Activated gamma-delta T cell treated with Interleukin-2 at 50 U/mL for 16 hours (primary cell): ENCODE measurements around the gene RAB3IL1.

Experiments
- DNase-seq: peaks from one replicate; pipeline ENCODE4 v3.0.0-alpha.2; 2020

Gene RAB3IL1

GRCh38 chr11:61918251-61918937 is 1.0 kb upstream of the RAB3IL1 start:
- no peak for DNase-seq

- DNase-seq, result no peak
These were observed 531 bp downstream of the RAB3IL1 start for GRCh38 chr11:61916737-61917333.

- DNase-seq, result no peak
These were observed 2.7 kb downstream of the RAB3IL1 start for GRCh38 chr11:61914471-61915171.

- DNase-seq, result no peak
These were observed 3.5 kb downstream of the RAB3IL1 start for GRCh38 chr11:61913699-61914395.

GRCh38 chr11:61912991-61913698 is 4.2 kb downstream of the RAB3IL1 start:
- DNase-seq, result no peak

GRCh38 chr11:61912530-61912898 is 4.9 kb downstream of the RAB3IL1 start:
- no peak for DNase-seq

- no peak for DNase-seq
These were observed 5.5 kb downstream of the RAB3IL1 start for GRCh38 chr11:61911701-61912529.

- DNase-seq, result no peak
These were observed 6.2 kb downstream of the RAB3IL1 start for GRCh38 chr11:61911128-61911700.

GRCh38 chr11:61910187-61911127 is 6.9 kb downstream of the RAB3IL1 start:
- no peak for DNase-seq

GRCh38 chr11:61908730-61909316 is 8.5 kb downstream of the RAB3IL1 start:
- DNase-seq, result no peak

- DNase-seq, result no peak
These were observed 9.3 kb downstream of the RAB3IL1 start for GRCh38 chr11:61907871-61908729.

GRCh38 chr11:61907282-61907681 is 10.1 kb downstream of the RAB3IL1 start:
- no peak for DNase-seq

GRCh38 chr11:61906522-61906909 is 10.8 kb downstream of the RAB3IL1 start:
- no peak for DNase-seq

- DNase-seq, result no peak
These were observed 11.4 kb downstream of the RAB3IL1 start for GRCh38 chr11:61905801-61906521.

- no peak for DNase-seq
These were observed 12.2 kb downstream of the RAB3IL1 start for GRCh38 chr11:61905067-61905696.

- no peak for DNase-seq
These were observed 12.8 kb downstream of the RAB3IL1 start for GRCh38 chr11:61904539-61905048.

GRCh38 chr11:61903845-61904244 is 13.5 kb downstream of the RAB3IL1 start:
- DNase-seq, result no peak

- no peak for DNase-seq
These were observed 15.1 kb downstream of the RAB3IL1 start for GRCh38 chr11:61902313-61902712.
